IPS-11a (cell line): Measurements from ENCODE around the gene SCN10A.

ENCODE experiments used
- H3K4me3 ChIP-seq: one replicate; pipeline ENCODE4 v1.5.1; 2013; ENCODE audit warnings: low read depth, low read length, control low read depth

The SCN10A gene

DNA sequence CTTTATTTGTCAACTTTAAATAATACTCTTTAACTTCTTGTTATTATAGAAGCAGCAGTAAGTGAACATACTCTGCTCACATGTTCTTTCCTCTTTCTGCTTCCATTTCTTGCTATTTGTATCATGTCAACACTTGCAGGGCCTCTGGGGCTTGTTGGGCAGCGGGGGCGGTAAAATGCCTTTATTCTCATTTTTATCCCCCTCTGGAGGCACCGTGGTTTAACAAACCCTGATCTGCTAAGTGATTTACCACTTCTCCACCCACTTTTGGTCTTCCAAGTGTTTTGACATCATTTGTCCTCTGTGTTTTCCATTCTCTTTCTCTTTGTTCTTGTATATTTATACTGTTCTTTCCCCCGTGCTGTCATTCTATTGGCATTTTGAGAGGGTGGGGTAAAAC is 33.9 kb downstream of the SCN10A start:
- no peak overlapping the region for H3K4me3 ChIP-seq

DNA sequence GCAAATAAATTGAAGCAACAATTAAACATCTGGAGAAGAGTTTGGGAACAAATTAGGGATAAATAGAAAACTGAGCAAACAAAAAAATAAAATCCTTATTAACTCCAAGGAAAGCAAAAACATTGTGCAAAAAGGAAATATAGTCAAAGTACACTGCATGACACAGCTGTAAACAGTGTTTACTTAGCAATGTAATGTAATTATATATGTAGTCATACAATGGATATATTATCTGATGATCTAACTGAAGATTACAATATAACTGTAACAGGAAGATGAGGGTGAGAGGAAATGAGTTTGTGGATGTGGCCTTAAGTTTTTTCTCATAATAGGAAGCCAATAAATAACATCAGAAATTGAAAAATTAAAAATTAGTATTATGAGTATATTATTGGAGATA is 42.5 kb downstream of the SCN10A start:
- H3K4me3 ChIP-seq, result no peak overlapping the region

DNA sequence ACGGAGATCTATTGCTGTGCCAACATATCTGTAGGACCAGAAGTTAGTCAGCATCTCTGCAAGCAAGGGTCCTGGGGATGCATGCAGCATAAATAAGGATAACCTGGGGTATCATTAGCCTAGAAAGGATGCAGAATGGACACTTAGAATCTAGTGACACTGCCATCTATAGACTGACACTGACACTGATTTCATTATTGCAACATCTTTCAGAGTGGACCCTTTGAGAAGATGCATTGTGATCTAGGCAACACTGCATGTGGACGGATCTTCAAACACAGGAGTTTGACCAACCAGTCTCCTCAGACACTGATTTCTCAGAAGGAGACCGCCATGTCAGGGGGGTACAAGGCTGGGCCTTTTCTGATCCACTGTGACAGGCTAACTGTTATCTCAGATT is 52.4 kb downstream of the SCN10A start:
- no peak overlapping the region for H3K4me3 ChIP-seq

DNA sequence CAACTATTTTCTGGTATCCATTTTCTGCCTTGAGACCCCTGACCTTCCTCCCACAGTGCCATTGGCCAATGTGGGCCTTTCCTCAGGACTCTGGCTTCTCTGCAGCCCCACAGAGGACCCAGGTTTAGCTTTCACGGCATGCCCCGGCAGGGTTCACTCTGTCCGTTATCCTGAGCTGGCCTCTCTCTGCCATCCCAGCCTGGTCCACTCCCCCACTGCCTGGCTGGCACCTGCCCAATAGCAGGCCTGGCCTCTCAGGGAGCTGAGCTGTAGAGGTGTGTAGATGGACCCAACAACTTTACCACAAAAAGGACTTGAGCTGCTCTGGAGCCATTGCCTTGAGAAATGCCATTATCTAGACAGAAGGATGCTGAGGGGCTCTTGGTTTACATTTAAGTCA is 57.5 kb downstream of the SCN10A start:
- no peak overlapping the region for H3K4me3 ChIP-seq

DNA sequence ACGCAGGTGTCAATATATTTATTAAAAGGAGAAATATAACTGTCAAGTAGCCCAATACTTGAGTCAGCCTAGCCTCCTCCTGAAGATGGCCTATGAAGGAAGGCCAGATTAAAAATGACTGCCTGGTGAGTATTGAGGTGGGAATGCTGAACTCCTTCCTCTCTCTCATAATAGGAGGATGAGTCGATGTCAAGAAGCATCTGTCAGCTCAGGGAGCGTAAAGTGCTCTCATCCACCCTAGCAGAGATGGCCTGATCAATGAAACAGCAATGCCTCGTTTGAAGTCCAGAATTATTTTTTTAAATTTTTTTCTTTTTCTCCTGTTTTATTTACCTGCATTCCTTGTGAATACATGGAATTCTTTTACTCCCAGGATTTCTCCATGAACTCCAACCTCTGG is 58.3 kb downstream of the SCN10A start:
- no peak overlapping the region for H3K4me3 ChIP-seq

DNA sequence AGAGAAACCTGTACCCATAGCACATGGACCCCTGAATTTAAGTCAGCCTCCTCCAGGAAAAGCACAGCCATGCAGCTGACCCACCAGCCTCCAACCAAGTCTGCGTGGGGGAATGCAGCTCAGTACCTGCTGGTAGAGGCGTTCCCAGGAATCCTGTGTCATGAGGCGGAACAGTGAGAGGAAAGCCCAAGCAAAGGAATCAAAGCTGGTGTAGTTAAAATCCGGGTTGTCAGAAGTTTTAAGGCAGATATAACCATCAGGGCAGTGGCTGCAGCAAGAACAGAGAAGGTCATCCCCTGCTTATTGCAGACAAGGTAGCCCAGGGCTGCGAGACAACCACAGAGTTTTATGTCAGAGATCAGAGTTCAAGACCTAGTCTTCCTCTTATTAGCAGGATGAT is 59.1 kb downstream of the SCN10A start:
- no peak overlapping the region for H3K4me3 ChIP-seq

DNA sequence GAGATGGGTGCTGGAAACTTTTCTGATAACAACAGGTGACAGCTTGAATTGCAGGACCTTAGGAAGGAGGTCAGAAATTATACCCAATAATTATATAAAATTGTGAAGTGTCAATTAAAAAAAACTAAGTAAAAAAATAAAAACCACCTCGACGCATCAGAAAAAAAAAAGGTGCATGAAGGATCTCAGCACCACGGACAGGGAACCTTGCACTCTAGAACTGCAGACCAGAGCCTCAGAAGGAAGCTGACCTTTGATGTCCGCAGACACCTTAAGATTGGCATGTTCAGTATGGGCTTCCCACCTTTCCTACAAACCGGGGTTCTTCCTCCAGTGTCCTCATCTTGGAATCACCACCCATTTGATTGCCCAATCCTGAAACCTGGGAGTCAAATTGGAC is 60.9 kb downstream of the SCN10A start:
- no peak overlapping the region for H3K4me3 ChIP-seq

DNA sequence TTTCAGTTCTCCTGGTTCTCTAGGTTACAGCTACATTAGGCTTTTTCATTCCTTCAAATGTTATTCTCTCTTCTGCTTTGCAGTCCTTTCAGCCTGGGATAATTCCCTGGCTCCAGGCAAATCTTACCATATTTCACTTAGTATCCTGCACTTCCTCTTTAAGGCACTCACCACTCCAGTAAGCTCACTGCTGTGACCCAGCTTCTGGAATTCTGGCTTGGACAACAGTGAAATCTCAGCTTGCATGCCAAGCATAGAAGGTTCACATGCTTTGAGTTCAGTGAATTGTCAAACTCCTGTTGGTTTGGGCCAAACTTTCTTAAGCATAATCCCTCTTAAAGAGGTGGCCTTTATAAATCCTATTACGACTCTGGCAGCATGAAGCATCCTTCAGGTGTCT is 69.4 kb downstream of the SCN10A start:
- H3K4me3 ChIP-seq, result no peak overlapping the region

DNA sequence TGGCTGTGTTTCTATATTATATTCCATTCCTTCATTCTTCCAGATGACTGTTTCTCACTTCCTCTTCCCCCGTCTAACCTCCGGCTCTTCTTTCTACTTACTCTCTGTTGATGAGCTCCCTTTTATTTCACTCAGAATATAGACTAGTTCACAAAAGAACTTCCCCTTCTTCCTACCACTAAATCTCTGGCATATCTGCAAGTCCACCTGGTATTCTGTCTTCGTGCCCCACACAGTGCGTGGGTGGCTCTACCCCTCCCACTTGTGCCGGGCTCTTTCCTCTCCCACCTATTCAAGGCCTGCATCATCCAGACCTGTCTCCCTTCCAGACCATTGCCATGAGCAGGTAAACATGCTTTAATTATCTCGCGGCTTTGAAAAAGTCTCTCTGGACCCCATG is 73.0 kb downstream of the SCN10A start:
- H3K4me3 ChIP-seq, result no peak overlapping the region

DNA sequence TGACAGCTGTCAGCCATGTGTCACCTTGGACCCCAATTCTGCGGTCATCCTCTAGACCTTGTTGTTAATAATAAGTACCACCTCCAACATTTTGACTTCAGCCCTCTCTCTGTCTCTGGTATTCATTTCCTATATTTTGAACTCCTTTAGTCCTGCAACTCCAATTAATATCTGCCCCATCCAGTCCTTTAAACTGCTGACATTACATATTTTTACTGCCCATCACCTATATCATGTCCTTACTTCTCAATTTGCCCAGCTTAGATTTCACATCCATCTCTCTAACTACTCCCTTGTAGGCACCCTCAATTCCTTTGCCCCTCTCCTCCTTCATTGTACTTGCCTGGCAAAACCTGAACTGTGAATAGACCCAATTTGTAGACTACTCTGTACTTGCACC is 73.5 kb downstream of the SCN10A start:
- no peak overlapping the region for H3K4me3 ChIP-seq

DNA sequence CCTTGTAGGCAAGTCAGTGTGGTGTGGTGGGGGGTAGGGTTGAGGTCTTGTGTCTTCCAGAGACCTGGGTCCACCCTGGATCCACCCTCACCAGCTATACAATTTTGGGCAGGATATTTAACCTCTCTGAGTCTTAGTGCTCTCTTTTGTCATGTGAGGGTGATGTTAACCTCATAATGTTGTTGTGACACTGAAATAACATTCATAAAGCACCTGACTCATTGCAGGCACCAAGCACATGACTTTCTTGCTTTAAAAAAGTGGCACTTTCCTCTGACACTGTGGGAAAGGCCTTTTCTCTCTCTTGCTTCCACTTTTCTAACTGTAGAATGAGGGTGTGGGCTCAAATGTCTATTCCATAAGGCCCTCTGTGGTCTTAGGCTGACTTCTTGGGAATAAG is 75.5 kb downstream of the SCN10A start:
- H3K4me3 ChIP-seq, result no peak overlapping the region

DNA sequence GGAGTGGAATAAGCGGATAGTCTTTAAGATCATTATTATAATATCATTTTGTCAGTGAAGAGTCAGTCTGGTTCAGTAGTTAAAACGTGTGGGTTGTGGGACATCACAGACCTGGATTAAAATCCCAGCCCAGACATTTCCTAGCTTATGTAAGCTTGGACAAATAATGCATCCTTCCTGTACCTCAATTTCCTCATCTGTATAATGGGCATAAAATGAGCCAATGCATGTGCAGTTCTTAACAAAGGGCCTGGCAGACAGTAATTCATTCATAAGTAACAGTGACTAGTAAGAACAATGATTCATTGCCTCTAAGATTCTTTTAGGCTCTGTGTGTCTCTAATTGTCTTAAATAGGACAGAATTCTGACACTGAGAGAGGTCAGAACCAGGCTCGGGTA is 76.1 kb downstream of the SCN10A start:
- no peak overlapping the region for H3K4me3 ChIP-seq

DNA sequence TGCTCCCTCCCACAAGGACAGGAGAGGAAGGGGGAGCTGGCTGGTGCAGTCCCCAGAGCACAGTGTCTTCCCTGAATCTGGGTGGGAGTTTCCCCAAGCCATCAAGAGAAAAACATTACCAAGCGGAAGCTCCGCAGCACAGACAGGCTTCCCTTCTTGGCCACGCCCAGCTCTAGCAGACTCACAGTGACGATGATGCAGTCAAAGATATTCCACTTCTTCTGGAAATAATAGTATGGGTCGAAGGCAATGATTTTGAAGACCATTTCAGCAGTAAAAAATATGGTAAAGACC is 76.7 kb downstream of the SCN10A start:
- H3K4me3 ChIP-seq, result no peak overlapping the region

DNA sequence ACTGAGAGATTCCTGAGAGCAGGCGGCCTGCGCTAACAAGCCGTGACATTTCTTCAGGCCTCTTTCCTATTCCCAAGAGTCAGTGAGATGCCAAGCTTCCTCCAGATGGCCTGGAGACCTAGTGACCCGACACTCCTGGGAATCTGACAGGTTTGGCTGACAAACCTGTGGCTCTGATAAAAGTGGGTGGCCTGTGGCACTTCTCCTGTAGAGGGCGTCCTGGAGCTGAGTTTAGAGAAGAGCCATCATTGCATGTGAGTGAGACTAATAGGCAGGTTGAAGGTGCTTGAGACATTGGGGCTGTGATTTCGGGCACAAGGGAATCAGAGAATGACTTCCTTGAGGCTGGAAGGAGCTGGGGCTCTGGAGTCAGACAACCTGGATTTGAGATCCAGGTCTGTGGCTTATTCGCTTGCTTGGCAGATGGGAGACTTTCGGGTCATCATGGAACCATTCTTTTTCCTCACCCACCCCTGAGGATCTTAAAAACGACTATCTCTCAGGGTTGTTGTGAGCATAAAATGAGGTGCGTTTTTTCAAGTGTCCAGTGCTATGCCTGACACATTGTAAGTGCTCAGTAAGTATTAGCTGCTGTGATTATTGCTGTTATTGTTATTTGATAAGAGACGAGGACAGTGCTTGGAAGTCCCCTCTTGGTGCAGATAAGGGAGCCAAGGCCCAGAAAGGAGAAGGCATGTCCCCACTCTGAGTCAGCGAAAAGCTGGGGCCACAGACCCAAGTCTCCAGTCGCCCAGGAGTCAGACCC is 77.2 kb downstream of the SCN10A start:
- no peak overlapping the region for H3K4me3 ChIP-seq

DNA sequence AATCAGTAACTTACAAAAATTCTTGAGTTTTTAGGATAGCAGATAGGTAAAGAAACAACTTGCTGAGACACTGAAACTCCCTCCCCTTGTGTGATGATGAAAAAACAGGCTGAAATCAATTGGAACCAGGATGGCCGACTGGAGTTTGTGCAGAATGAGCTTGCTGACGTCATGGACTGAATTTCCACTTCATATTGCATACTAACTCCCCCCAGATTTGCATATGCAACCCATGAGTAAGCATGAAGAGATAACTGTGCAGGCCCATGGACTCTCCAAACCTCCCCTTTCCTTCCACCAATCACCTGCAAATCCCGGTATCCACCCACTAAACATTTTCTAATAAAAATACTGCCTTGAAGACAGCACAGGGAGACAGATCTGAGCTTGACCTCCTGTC is 84.5 kb downstream of the SCN10A start:
- no peak overlapping the region for H3K4me3 ChIP-seq

DNA sequence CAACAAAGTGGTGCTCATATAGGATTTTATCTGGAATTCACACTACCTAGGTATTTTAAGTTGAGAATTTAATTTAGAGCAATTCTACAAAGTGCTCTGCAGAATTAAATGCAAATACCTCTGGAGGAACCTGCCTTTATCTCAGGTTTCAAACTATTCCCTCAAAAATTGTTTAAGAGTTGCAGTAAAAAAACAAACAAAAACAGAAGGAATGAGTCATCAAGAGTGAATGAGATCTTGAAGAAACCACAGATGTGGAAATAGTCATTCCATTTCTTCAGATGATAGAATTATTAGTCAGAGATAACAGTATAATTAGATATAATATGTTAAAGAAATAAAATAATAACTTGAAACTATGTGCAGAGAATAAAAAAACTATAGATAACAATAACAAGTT is 85.7 kb downstream of the SCN10A start:
- no peak overlapping the region for H3K4me3 ChIP-seq

DNA sequence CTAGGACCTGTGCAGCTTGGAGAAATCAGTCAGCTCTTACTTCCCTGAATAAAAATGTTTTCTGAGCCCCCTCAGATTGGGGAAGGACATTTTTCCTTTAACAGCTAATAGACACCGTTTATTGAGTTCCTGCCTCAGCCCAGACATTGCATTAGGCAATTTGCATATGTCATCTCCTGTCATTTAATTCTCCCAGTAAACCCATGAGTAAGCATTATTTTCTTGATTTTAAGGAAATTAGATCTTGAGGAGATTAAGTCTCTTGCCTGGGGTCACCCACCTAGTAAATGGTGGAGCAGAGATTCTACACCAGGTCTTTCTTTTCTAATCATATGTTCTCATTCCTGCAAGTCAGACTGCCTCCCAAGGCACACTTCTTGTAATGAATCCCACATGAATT is 88.0 kb downstream of the SCN10A start:
- H3K4me3 ChIP-seq, result no peak overlapping the region

DNA sequence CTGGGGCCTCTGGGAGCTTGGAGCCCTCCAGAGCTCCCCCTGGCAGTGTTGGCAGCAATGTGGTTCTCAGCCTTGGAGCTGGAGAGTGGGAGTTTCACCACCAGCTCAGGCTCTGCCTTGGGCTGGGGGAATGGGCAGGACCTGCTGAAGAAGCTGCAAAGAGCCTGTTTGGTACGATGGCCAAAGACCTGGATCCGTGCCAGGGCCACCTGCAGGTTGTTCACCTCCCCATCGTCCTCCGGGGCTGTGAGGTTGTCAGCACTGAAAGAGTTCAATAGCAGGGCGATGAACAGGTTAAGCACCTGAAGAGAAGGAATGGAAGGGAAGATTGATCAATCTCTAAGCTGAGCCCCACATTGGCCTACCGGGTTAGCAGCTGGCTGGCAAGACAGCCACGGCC is 89.3 kb downstream of the SCN10A start:
- H3K4me3 ChIP-seq, result no peak overlapping the region

DNA sequence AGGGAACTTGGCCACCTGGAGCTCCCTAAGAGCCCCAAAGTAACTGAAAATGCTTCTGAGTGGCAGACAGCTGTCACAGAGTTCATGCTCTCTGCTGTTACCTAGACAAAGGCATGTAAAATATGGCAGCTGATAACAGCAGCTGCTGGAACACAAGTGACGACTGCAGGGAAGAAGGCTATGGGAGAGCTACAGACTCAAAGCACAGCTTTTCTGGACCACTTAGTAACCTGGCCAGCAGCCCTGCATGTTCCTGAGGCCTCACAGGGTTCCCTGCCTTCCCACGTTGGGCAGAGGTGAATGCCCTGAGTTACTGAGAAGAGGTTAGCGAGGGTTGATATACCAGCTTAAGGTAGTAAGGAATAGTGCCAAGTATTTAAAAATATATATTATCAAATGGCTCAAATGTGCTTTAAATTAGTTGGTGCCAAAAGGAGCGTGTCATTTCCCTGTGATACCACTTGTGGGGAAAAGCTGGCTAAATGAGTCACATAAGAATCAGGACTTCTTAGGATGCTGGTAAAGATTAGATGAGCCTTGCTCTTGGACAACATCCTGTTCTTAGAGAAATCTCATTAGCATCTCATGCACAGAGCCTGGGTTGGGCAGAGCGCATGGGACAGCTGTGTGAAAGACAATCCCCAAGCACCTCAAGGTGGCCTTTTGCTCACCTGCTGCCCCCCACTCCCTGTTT is 90.1 kb downstream of the SCN10A start:
- no peak overlapping the region for H3K4me3 ChIP-seq

DNA sequence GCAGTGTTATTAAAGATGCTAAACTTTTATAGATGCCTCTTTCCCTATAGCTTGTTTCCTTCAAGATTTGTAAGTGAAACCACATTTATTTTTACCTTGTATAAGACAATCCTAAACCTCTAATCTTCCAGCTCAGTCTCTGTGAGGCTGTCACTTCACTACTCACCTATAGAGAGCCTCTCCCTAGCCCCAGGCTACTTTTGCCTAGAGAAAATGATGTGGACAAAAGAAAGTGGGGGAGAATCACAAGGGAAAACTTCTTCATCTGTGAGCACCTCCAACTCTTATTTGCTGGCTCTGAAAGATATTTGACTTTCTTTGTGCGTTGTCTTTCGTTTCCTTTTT is 91.7 kb downstream of the SCN10A start:
- no peak overlapping the region for H3K4me3 ChIP-seq

DNA sequence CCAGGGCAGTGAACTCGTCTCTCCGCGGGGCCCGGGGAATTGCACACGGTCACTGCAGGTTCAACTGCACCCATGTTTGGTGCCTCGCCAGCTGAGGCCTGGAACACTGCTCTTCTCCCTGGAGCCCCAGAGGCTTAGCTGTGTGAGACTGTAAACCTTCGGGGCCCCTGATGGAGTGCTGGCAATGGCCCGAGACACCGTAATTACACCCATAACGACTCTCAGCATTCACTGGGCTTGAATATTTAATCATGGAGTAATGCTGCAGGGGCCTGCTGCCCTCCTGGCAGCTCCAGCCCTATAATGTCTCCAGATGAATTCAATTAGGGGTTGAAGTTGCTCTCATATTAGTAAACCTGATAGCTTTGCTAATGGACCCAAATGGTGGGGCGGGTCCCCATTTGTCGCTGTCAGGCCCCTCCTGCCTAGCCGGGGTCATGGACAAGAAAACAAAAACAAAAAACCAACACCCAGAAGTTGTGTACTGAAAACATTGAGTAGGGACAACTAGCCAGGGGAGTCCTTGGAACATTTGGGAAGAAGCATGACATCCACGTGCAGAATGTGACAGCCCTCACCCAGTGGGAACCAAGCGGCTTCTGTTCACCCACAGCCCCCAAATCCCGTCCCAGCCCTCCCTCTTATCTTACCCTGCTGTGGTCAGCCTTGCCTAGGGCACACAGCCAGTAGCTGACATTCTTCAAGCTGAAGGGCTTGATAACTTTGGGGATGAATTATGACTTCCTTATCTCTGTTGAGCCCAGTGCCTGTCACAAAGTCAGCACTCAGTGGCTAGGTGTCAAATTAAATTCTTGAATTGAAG is 92.2 kb downstream of the SCN10A start:
- no peak overlapping the region for H3K4me3 ChIP-seq
